ENCODE measurements around the gene TBP. TPM values are rescaled to one million over a fixed set of nuclear protein-coding genes. Genes with fewer than 3 reads are reported as not detected.
A peak's percentile ranks its signal among the peaks of the same experiment; 100 is the strongest.

TBP gene
- total and polyA plus RNA-seq, 2 of the 13 experiments (the other 11 are each of a cell fraction or from before 2014, with no cell fraction given), result 21.7 to 28.1 TPM

DNA sequence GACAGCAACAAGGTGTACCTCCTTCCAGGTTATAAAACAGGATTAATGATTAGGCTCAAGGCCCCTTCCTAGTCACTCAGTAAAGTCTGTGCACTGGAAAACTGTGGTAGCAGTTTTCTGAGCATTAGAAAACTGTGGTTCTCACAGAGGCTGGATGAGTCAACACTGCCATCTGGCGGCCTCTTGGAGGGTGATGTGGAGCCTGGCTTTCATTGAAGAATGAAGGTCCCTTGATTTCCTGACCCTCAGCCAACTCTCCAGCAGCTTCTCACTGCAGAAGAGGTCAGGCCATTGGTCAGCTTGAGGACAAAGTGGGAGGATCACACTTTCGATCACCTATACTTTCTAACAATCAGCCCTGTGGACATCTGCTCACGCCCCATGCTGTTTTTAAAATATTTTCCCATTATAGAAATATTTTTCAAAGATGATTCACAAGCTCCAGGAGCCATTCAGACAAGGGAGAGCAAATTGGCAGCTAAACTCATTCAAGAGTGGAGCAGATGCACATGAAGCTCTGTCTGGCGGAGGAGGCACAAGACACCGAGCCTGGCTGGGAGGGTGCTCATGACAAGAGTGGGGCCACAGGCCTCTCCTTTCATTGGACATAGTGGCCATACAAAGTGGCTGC lies 24.2 kb upstream of the TBP start (continued):
- TF ChIP-seq HNRNPUL1 (IDR thresholded peaks at IDR 0.05; ENCODE audit: low read depth, low read length) (no peak), ZNF800 (CRISPR knock-in tag; IDR thresholded peaks at IDR 0.05) (no peak), ZNF839 (CRISPR knock-in tag; IDR thresholded peaks at IDR 0.05; ENCODE audit: borderline replicate concordance) (no peak)

GRCh38 chr6:170532867-170533488 lies 21.2 kb upstream of the TBP start:
- ATAC-seq, result no peak
- intact Hi-C loops (cut with micrococcal nuclease; ENCODE audit: unreplicated experiment) (loop anchor here (5.0 kb wide), 2 partner anchors 736 to 1576 kb away; no protein-coding TSS in a partner anchor), in situ Hi-C loops (cut with HindIII; ENCODE audit: extremely low pct_ligation_motif_present, low pct_unique_long_range_greater_than_20kb) (loop anchor here (5.0 kb wide), 1 partner anchor 701 kb away; no protein-coding TSS in a partner anchor)
- no peak for DNase-seq (ENCODE audit: low spot score)
- no peak overlapping the region for H3K9ac ChIP-seq (ENCODE audit: insufficient read depth, low read depth, low read length)
- H3K27ac ChIP-seq (ENCODE audit: extremely low read length, insufficient read depth, low read length), result no peak overlapping the region
- no peaks in the 10 kb centered on the region for H3K27me3 ChIP-seq (ENCODE audit: control insufficient read depth in 1 of 2, insufficient read depth in 2 of 2, low read length in 2 of 2)
- H2AFZ ChIP-seq (ENCODE audit: low read length), result no peak overlapping the region
- peaks cover 21 to 47% of the 10 kb centered on the region in 2 experiments for H3K36me3 ChIP-seq (replicated peaks in 1 of 2; ENCODE audit: control insufficient read depth in 1 of 2, insufficient read depth in 2 of 2, low read length in 2 of 2)
- over 99% methylated on average over 7 of the region's 7 CpGs for WGBS (ENCODE audit: low lambda C conversion rate)
- no peak for TF ChIP-seq ZBED4 (CRISPR knock-in tag; IDR thresholded peaks at IDR 0.05; ENCODE audit: borderline replicate concordance)
- TF ChIP-seq ATM (IDR thresholded peaks at IDR 0.05; ENCODE audit: borderline replicate concordance), result no peak
- peak; percentile 9 for TF ChIP-seq AGO2 (optimal IDR thresholded peaks at IDR 0.05; ENCODE audit: low read depth, low read length)
- no TSS peak for BruUV-seq (replicated peaks)
- ChIA-PET POLR2A (no interaction called here), CTCF (ENCODE audit: low intra/inter-chr PET ratio, low total read pairs) (no interaction called here)
- H3K9me3 ChIP-seq (ENCODE audit: low read length), result no peaks in the 10 kb centered on the region
- no peaks in the 10 kb centered on the region for H3K79me2 ChIP-seq (ENCODE audit: insufficient read depth, low read length)
- no peaks in the 10 kb centered on the region for H4K20me1 ChIP-seq (ENCODE audit: insufficient read depth, low read length)
- peaks cover 17% of the 10 kb centered on the region for H3K4me1 ChIP-seq (ENCODE audit: insufficient read depth, low read length)
- no peak for FAIRE-seq
- no peak overlapping the region for H3K4me3 ChIP-seq (replicated peaks in 1 of 3; ENCODE audit: insufficient read depth in 1 of 3, low read depth in 2 of 3, low read length in 3 of 3)
- no peak overlapping the region for H3K4me2 ChIP-seq (ENCODE audit: low read depth, low read length)

Data from HepG2 (cell line).